GM12865 (cell line): ENCODE results near the gene MAGI2.

Experiments used
- DNase-seq: peaks from one replicate; pipeline ENCODE4 v3.0.0; 2010; ENCODE audit warnings: low read depth
- H3K4me3 ChIP-seq: 2 replicates; pipeline ENCODE4 v1.5.1; 2011; ENCODE audit warnings: mild to moderate bottlenecking, low read depth, low read length, control low read depth
- TF ChIP-seq, protein P1 (sequence below): IDR thresholded peaks from 2 replicates; pipeline ENCODE4 v1.5.1; 2011; ENCODE audit warnings: low read length, control low read depth, low read depth, inconsistent platforms; ENCODE audit not compliant: insufficient read depth; ENCODE audit errors: missing control alignments

Gene MAGI2

DNA sequence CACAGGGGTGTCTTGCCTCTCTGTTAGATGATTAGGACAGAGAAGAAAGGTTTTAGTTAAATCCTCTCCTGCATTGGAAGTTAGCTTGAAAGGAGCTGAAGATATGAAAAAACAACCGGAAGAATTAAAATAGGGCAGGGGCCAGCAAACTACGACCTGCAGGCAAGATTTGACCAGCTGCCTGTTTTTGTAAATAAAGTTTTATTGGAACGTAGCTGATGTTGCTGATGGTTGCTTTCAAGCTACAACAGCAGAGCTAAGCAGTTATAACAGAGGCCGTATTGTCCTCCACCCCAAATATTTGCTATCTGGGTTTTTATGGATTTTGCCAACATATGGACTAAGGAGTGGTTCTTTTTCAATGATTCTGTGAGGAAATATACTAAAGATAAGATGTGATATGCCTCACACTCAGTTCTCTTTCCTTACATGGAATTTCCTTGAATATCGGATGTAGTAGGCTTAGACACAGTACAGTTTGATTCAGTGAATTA lies 1086.1 kb downstream of the MAGI2 start:
- DNase-seq: no peak
- TF ChIP-seq, protein P1, sequence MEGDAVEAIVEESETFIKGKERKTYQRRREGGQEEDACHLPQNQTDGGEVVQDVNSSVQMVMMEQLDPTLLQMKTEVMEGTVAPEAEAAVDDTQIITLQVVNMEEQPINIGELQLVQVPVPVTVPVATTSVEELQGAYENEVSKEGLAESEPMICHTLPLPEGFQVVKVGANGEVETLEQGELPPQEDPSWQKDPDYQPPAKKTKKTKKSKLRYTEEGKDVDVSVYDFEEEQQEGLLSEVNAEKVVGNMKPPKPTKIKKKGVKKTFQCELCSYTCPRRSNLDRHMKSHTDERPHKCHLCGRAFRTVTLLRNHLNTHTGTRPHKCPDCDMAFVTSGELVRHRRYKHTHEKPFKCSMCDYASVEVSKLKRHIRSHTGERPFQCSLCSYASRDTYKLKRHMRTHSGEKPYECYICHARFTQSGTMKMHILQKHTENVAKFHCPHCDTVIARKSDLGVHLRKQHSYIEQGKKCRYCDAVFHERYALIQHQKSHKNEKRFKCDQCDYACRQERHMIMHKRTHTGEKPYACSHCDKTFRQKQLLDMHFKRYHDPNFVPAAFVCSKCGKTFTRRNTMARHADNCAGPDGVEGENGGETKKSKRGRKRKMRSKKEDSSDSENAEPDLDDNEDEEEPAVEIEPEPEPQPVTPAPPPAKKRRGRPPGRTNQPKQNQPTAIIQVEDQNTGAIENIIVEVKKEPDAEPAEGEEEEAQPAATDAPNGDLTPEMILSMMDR: no peak
- H3K4me3 ChIP-seq: no peak overlapping the region

- DNase-seq: no peak
- no peak overlapping the region for H3K4me3 ChIP-seq
- TF ChIP-seq, protein P1: no peak
Observed at GRCh38 chr7:78363866-78364265, 1089.6 kb downstream of the MAGI2 start.

DNA sequence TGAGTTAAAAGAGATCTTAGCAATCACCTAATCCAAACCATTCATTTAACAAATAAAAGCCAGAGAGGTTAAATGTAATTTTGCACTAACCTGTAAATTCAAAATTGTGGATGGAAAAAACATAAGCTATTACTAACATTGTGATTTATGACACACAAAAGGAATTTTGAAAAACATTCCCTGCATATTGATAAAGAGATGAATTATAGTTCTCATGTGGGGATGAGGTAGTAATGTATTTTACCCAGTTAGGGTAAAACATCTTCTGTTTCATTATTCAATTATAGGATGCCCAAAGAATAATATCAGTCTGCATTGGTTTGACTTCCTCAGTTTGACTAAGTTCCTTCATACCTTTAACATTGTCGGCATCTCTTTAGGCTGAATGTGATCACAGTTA lies 1093.6 kb downstream of the MAGI2 start:
- TF ChIP-seq, protein P1: no peak
- H3K4me3 ChIP-seq: no peak overlapping the region
- no peak for DNase-seq

- no peak overlapping the region for H3K4me3 ChIP-seq
- TF ChIP-seq, protein P1: no peak
Observed at GRCh38 chr7:78357709-78358108, 1095.8 kb downstream of the MAGI2 start.

DNA sequence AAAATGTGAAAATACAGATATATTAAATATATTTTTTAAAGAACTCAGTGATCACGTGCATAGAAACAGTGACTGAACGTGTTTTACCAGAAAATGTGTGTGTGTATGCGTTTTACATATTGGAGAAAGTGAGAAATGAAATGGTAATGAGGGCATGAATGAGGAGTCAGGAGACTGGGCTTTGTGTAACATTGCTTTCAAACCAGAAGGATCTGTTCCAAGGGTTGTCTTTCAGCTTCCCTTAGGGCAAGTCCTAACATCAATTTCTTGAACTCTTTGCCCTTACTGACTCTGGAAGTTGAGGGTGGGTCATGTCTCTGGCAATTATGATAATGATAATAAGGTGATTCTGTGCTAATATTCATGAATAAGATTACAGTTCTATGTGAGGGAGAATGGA lies 1097.6 kb downstream of the MAGI2 start:
- TF ChIP-seq, protein P1: no peak
- no peak for DNase-seq

More at GRCh38 chr7:78357709-78358108, 1095.8 kb downstream of the MAGI2 start:
- no peak for DNase-seq

DNA sequence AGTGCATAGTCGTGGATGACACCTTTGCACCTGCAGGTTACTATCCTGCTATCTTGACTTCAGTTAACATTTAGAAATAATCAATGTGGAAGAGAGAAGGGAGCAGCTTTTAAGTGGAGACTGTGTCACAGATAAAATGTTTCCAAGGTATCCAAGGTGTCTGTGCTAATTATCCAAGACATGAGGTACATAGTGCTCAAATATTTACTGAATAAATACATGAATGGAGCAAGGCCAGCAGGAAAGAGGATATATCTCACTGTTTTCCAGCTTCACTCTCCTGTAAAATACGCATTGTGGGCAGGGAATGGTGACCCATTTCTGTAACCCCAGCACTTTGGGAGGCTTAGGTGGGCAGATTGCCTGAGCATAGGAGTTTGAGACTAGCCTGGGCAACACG lies 1102.5 kb downstream of the MAGI2 start:
- TF ChIP-seq, protein P1: no peak
- no peak for DNase-seq
- H3K4me3 ChIP-seq: no peak overlapping the region

More for the DNA sequence above, 1097.6 kb downstream of the MAGI2 start:
- H3K4me3 ChIP-seq: no peak overlapping the region

GRCh38 chr7:78350391-78350790 lies 1103.1 kb downstream of the MAGI2 start:
- TF ChIP-seq, protein P1: no peak
- DNase-seq: no peak
- no peak overlapping the region for H3K4me3 ChIP-seq
